Lower leg skin (tissue), 4 donors: ENCODE results near the gene EZR. TPM values are rescaled to one million over a fixed set of nuclear protein-coding genes. Genes with fewer than 3 reads are reported as not detected.

Source experiments
- DNase-seq, 2 donors: peaks; one replicate each; pipeline ENCODE4 v3.0.0-alpha.2; 2019; ENCODE audit warnings: low spot score in 2 of 2
- H3K4me3 ChIP-seq: fragments of 200-600 bp; sonication (generic); 2 replicates; pipeline ENCODE4 v1.5.1; 2017; ENCODE audit warnings: mild to moderate bottlenecking, low read depth; ENCODE audit not compliant: poor library complexity, severe bottlenecking
- CTCF ChIP-seq, 3 donors: fragments of 450-650 bp; IDR thresholded peaks; one replicate each; pipeline ENCODE4 v1.5.1; 2016; ENCODE audit warnings: antibody characterized with exemption in 3 of 3, mild to moderate bottlenecking in 3 of 3, moderate library complexity in 2 of 3
- POLR2A ChIP-seq, 2 donors: fragments of 450-650 bp; IDR thresholded peaks; one replicate each; pipeline ENCODE4 v1.6.1; 2016 to 2017; ENCODE audit warnings: antibody characterized with exemption in 2 of 2, mild to moderate bottlenecking in 1 of 2, moderate library complexity in 1 of 2
- WGBS, 2 donors: methylation state at CpG; one replicate each; pipeline ENCODE4 v1.1.5; 2018; 5-methylcytosine and 5-hydroxymethylcytosine counted together
- intact Hi-C: fragments of 100-400 bp; cut with DNase I; formaldehyde crosslinking; loops from one replicate; pipeline ENCODE4 v1.15.0; 2023; ENCODE audit warnings: low total_unique reads
- total RNA-seq, 4 donors: library from RNA; depleted of rRNA; stranded (reverse); fragments of >200 nt; gene quantifications; one replicate each; pipeline ENCODE4 v1.1.0, GENCODE V29; 2016

The EZR gene
- total RNA-seq, 4 donors from 2014 or later: 200 to 235 (median 212) TPM

GRCh38 chr6:158853072-158853879 lies 34.1 kb upstream of the EZR start:
- H3K4me3 ChIP-seq: no peak overlapping the region

GRCh38 chr6:158852312-158853071 lies 33.3 kb upstream of the EZR start:
- no peak overlapping the region for H3K4me3 ChIP-seq
- no peak for DNase-seq
- TF ChIP-seq CTCF (IDR thresholded peaks at IDR 0.05) (no peak), POLR2A (IDR thresholded peaks at IDR 0.05) (no peak)
- intact Hi-C loops: no loop called here
- WGBS, 2 donors: 67 to 72% methylated on average over 11 of the region's 11 CpGs

More at GRCh38 chr6:158853072-158853879, 34.1 kb upstream of the EZR start:
- peak; percentile 88 to 94 for DNase-seq
- TF ChIP-seq CTCF (IDR thresholded peaks at IDR 0.05) (peak in 1 of 3 donors; percentile 16), POLR2A (IDR thresholded peaks at IDR 0.05) (no peak)
- WGBS, 2 donors: 37 to 39% methylated on average over 13 of the region's 13 CpGs
- intact Hi-C loops: no loop called here

GRCh38 chr6:158850807-158851115 lies 31.6 kb upstream of the EZR start:
- DNase-seq: no peak
- TF ChIP-seq CTCF (IDR thresholded peaks at IDR 0.05) (no peak), POLR2A (IDR thresholded peaks at IDR 0.05) (no peak)
- intact Hi-C loops: no loop called here
- no peak overlapping the region for H3K4me3 ChIP-seq

GRCh38 chr6:158849899-158850806 lies 31.0 kb upstream of the EZR start:
- TF ChIP-seq CTCF (IDR thresholded peaks at IDR 0.05) (no peak), POLR2A (IDR thresholded peaks at IDR 0.05) (no peak)
- DNase-seq: peak in 1 of 2 donors; percentile 55
- WGBS, 2 donors: 19% methylated on average over 9 of the region's 9 CpGs

GRCh38 chr6:158848490-158848895 lies 29.3 kb upstream of the EZR start:
- WGBS, 2 donors: 87 to 89% methylated on average over 7 of the region's 7 CpGs
- DNase-seq: no peak

More at GRCh38 chr6:158849899-158850806, 31.0 kb upstream of the EZR start:
- intact Hi-C loops: no loop called here
- H3K4me3 ChIP-seq: no peak overlapping the region

More at GRCh38 chr6:158848490-158848895, 29.3 kb upstream of the EZR start:
- no peak overlapping the region for H3K4me3 ChIP-seq
- TF ChIP-seq POLR2A (IDR thresholded peaks at IDR 0.05): no peak
- no peak for TF ChIP-seq CTCF (IDR thresholded peaks at IDR 0.05)
- intact Hi-C loops: no loop called here
